Activated naive CD4-positive, alpha-beta T cell treated with anti-CD3 and anti-CD28 coated beads, Interleukin-2, amount 10 ng/mL, durations not matched to agents 7 days and 5 days (primary cell): ENCODE results near the gene CLHC1.
A peak's percentile ranks its signal among the peaks of the same experiment; 100 is the strongest.
"Not testable (repeated sequence)": the region's sequence is repeated elsewhere in the genome, so short reads cannot be mapped to it uniquely, and the experiment has no call there.

Source experiments
- CTCF ChIA-PET: fragments of 350-600 bp; sonication (Branson Sonifier 250); formaldehyde crosslinking; loops from one replicate; lab custom pipeline; 2021; ENCODE audit warnings: antibody characterized with exemption; lab: Charles Lee
- DNase-seq: peaks from one replicate; pipeline ENCODE4 v3.0.0-alpha.2; 2020
- H3K27ac Mint-ChIP-seq: one replicate; pipeline ENCODE4 v1.8.0; 2021; ENCODE audit warnings: mild to moderate bottlenecking, moderate library complexity, mixed read lengths
- H3K27me3 Mint-ChIP-seq: one replicate; pipeline ENCODE4 v1.8.0; 2021; ENCODE audit warnings: mild to moderate bottlenecking, mixed read lengths
- H3K36me3 Mint-ChIP-seq: one replicate; pipeline ENCODE4 v1.8.0; 2021; ENCODE audit warnings: mixed read lengths
- H3K4me1 Mint-ChIP-seq: one replicate; pipeline ENCODE4 v1.8.0; 2021; ENCODE audit warnings: mixed read lengths
- H3K4me3 Mint-ChIP-seq: one replicate; pipeline ENCODE4 v1.8.0; 2021; ENCODE audit warnings: mild to moderate bottlenecking, moderate library complexity, mixed read lengths
- H3K9me3 Mint-ChIP-seq: one replicate; pipeline ENCODE4 v1.8.0; 2021; ENCODE audit warnings: mixed read lengths

Gene CLHC1

DNA sequence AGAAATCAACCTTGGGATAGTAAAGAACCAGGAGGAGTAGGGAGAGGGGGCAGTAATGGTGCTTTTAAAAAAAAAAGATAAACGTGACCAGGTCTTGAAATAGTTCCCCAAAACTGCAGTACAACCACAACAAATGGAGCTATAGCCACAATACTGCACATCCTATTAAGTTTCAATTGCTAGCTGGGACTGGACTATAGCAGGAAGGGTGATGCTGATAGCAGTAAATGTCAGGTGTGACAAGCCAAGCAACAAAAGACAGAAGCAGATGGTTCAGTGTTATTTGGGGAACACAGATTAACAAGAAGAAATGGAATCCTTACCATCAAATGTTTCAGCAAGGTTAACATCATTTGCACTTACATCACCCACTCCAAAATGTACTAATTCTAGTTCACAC, 10.5 kb upstream of the CLHC1 start:
- Mint-ChIP-seq H3K4me1 (peaks cover 5% of the 10 kb centered on the region), H3K36me3 (peaks cover 24% of the 10 kb centered on the region), H3K9me3 (no peaks in the 10 kb centered on the region), H3K27me3 (no peaks in the 10 kb centered on the region), H3K27ac (no peak overlapping the region), H3K4me3 (no peak overlapping the region)
- no peak for DNase-seq
- CTCF ChIA-PET = no interaction called here

- H3K4me1 Mint-ChIP-seq, DNase-seq, CTCF ChIA-PET, H3K27ac Mint-ChIP-seq, H3K27me3 Mint-ChIP-seq, H3K9me3 Mint-ChIP-seq, H3K4me3 Mint-ChIP-seq: not testable (repeated sequence)
- H3K36me3 Mint-ChIP-seq = peaks cover 23% of the 10 kb centered on the region
Measured at GRCh38 chr2:55241582-55241981, 9.5 kb upstream of the CLHC1 start.

DNA sequence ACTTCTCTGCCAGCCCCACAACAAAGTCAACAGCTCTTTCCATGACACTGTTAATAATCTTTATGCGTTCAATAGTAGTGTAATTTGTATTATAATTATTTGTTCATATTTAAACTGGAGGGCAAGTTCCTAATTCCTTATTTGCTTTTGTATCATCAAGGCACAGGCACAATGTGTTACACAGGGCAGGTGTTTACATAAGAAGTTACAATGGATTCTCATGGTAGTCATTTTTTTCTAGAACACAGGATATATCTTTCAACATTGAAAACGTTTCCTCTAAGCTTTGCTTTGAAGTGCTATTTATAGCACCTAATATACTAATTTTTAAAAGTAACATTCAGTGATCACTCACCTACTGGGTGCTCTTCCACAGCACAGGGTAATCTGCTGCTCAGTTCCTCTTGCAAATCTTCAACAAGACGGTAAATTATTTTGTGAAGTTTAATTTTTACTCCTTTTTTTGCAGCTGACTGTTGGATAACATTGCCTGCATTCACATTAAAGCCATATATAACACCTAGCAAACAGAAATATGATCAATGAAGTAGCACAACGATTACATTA, 7.6 kb upstream of the CLHC1 start:
- H3K36me3 Mint-ChIP-seq = peaks cover 39% of the 10 kb centered on the region
- CTCF ChIA-PET = no interaction called here
- no peaks in the 10 kb centered on the region for H3K9me3 Mint-ChIP-seq
- no peak overlapping the region for H3K27ac Mint-ChIP-seq
- DNase-seq = no peak
- H3K4me1 Mint-ChIP-seq = peaks cover 18% of the 10 kb centered on the region
- H3K4me3 Mint-ChIP-seq = no peak overlapping the region
- H3K27me3 Mint-ChIP-seq = no peaks in the 10 kb centered on the region

DNA sequence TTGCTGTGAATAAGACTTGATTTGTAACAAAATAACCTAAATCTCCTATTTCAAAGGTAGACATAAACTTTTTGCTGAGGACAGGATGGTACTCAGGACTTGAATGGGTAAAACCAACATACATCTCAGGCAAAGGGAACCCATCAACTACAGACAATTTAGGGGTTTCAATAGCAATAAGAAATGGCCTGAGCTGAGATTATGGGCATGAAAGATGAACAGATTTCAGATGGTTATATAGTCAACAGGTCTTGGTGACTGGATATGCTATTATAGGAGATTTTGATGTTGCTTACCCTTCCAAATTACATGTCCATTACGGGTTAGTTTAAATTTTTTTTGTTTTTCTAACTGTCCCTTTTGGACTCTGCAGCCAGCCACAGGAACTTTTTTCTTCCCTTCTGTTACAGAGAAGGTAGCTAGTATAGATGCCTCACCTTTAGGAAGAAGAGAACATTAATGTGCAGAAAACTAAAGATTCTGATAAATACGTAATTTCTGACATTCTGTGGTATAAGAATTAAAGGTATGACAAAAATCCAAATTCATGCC, 5.0 kb upstream of the CLHC1 start:
- no peak for DNase-seq
- H3K36me3 Mint-ChIP-seq = peaks cover 46% of the 10 kb centered on the region
- H3K27me3 Mint-ChIP-seq = no peaks in the 10 kb centered on the region
- no peak overlapping the region for H3K4me3 Mint-ChIP-seq
- no peak overlapping the region for H3K27ac Mint-ChIP-seq
- H3K4me1 Mint-ChIP-seq = peaks cover 36% of the 10 kb centered on the region
- H3K9me3 Mint-ChIP-seq = no peaks in the 10 kb centered on the region
- CTCF ChIA-PET = no interaction called here

DNA sequence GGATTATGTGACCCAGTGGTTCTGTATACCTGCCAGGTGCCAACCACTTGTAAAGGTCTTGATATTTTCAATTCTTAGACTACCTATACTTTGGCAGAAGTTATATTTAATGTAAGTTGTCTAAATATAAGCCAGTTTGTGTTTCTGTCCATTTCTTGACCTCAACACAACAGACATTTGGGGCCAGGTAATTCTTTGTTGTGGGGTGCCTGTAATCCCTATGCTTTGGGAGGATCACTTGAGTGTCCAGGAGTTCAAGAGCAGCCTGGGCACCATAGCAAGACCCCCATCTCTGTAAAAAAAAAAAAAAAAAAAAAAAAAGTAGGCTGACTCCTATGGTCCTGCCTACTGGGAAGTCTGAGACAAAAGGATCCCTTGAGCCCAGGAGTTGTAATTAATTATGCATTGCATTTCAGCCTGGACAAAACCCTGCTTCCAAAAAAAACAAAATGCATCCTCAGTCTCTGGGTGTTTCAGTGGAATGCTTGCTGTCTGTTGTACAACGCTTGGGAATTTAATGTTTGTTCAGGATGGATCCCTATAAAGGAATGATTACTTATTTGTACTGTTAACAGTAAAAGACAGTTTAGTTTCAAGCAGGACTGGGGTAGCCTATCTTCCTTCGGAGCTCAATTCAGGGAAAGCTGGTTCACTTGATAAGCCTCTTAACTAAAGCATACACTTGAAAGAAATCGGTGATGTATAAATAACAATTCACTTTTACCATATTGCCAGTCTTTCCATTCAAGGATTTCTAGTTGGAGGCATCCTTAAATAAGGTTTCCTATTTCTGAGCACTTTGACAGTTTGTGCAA, 3.8 kb upstream of the CLHC1 start:
- CTCF ChIA-PET = no interaction called here
- Mint-ChIP-seq H3K9me3 (no peaks in the 10 kb centered on the region), H3K36me3 (peaks cover 48% of the 10 kb centered on the region), H3K4me1 (peaks cover 47% of the 10 kb centered on the region), H3K27ac (peak overlapping the region; percentile 26), H3K27me3 (no peaks in the 10 kb centered on the region), H3K4me3 (no peak overlapping the region)
- no peak for DNase-seq

GRCh38 chr2:55233658-55233940, 1.5 kb upstream of the CLHC1 start:
- Mint-ChIP-seq H3K36me3 (peaks cover 55% of the 10 kb centered on the region), H3K9me3 (no peaks in the 10 kb centered on the region)

GRCh38 chr2:55232863-55233657, 967 bp upstream of the CLHC1 start:
- peak overlapping the region; percentile 94 for H3K27ac Mint-ChIP-seq
- peaks cover 65% of the 10 kb centered on the region for H3K4me1 Mint-ChIP-seq
- H3K27me3 Mint-ChIP-seq = no peaks in the 10 kb centered on the region
- peaks cover 56% of the 10 kb centered on the region for H3K36me3 Mint-ChIP-seq
- CTCF ChIA-PET = no interaction called here
- H3K4me3 Mint-ChIP-seq = peak overlapping the region; percentile 99
- peak; percentile 59 for DNase-seq
- H3K9me3 Mint-ChIP-seq = no peaks in the 10 kb centered on the region

More at GRCh38 chr2:55233658-55233940, 1.5 kb upstream of the CLHC1 start:
- CTCF ChIA-PET = no interaction called here
- no peak for DNase-seq
- Mint-ChIP-seq H3K27ac (peak overlapping the region; percentile 94), H3K4me1 (peaks cover 60% of the 10 kb centered on the region), H3K4me3 (peak overlapping the region; percentile 99), H3K27me3 (no peaks in the 10 kb centered on the region)

DNA sequence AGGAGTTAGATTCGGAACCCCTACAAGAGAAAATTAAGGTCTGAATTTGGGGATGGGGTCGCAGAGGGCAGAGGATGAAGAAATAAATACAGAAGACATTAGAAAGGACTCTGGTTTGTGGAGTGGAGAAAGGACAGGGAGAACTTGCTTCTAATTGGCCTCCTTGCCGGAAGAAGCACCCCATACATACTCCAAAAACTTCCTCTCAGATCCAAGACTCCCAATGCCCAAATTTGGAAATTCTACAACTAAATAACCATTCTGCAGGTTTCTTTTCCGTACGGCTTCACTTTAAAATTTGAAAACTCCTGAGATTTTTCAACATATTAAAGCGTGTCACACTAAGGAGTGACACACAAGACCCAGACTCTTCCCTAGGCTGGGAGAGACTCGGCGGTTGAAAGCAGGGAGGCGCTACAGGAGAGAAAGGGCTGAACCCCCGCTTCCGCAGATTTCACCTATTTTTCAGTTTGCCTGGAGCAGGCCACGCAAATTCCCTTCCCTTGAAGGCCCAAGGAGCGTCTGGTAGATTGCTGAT, 478 bp downstream of the CLHC1 start:
- no peak for DNase-seq
- H3K36me3 Mint-ChIP-seq = peaks cover 60% of the 10 kb centered on the region
- CTCF ChIA-PET = no interaction called here
- peak overlapping the region; percentile 99 for H3K4me3 Mint-ChIP-seq
- H3K4me1 Mint-ChIP-seq = peaks cover 74% of the 10 kb centered on the region
- no peaks in the 10 kb centered on the region for H3K9me3 Mint-ChIP-seq
- no peaks in the 10 kb centered on the region for H3K27me3 Mint-ChIP-seq
- H3K27ac Mint-ChIP-seq = peak overlapping the region; percentile 94

- Mint-ChIP-seq H3K4me3 (peak overlapping the region; percentile 99), H3K27me3 (no peaks in the 10 kb centered on the region), H3K4me1 (peaks cover 72% of the 10 kb centered on the region), H3K36me3 (peaks cover 52% of the 10 kb centered on the region), H3K27ac (no peak overlapping the region), H3K9me3 (no peaks in the 10 kb centered on the region)
- DNase-seq = no peak
- CTCF ChIA-PET = no interaction called here
Measured at GRCh38 chr2:55230551-55230950, 1.5 kb downstream of the CLHC1 start.

- Mint-ChIP-seq H3K4me1 (peaks cover 60% of the 10 kb centered on the region), H3K27me3 (no peaks in the 10 kb centered on the region), H3K36me3 (peaks cover 38% of the 10 kb centered on the region), H3K9me3 (no peaks in the 10 kb centered on the region), H3K4me3 (no peak overlapping the region), H3K27ac (no peak overlapping the region)
- DNase-seq = no peak
- CTCF ChIA-PET = interaction anchor here (0.6 kb wide), 1 partner anchor 322 kb away, joined by 3 read pairs; no protein-coding TSS in a partner anchor
Measured at GRCh38 chr2:55229221-55229620, 2.9 kb downstream of the CLHC1 start.

DNA sequence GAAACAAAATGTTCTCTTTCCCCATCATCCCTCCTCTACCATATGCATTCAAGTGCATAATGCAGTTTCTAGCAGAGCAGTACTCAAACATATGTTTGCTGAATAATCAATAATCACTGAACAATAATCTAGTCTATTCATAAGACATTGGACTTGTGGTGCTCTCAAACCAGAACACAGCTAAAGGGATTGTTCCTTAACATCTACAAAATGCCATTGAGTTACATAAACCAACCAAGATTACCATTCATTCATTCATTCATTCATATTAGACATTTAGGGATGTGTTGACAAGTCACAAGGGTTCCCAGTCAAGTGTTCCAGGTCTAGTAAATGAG, 3.9 kb downstream of the CLHC1 start:
- Mint-ChIP-seq H3K36me3 (peaks cover 30% of the 10 kb centered on the region), H3K4me3 (peak overlapping the region; percentile 27), H3K4me1 (peaks cover 50% of the 10 kb centered on the region), H3K9me3 (no peaks in the 10 kb centered on the region), H3K27ac (peak overlapping the region; percentile 80), H3K27me3 (no peaks in the 10 kb centered on the region)
- DNase-seq = no peak
- CTCF ChIA-PET = no interaction called here

- peak overlapping the region; percentile 27 for H3K4me3 Mint-ChIP-seq
- peaks cover 51% of the 10 kb centered on the region for H3K4me1 Mint-ChIP-seq
- peak overlapping the region; percentile 80 for H3K27ac Mint-ChIP-seq
- H3K27me3 Mint-ChIP-seq, DNase-seq, CTCF ChIA-PET, H3K9me3 Mint-ChIP-seq: not testable (repeated sequence)
- H3K36me3 Mint-ChIP-seq = peaks cover 29% of the 10 kb centered on the region
Measured at GRCh38 chr2:55227437-55228225, 4.5 kb downstream of the CLHC1 start.

DNA sequence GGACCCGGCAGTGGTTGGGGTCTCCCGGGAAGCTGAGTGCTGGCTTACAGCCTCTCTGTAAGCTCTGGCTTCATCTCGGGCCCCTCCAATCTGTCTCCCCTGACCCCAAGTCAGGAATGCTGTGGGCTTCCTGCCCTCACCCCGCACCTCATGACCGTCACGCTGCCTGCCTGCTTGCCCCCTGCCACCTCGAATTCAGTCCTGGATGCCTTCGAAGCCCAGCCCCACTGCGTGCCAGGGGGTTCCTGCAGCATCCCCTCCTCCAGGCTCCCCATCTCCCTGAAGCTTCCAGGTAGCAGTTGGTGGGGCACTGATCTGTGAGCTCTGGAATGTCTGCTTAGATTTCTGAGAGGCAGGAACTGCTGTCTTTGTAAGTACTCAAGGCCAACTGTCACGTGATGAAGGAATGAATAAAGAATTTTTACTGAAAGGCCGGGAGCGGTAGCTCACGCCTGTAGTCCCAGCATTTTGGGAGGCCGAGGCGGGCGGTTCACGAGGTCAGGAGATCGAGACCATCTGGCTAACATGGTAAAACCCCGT, 6.5 kb downstream of the CLHC1 start:
- H3K27ac Mint-ChIP-seq = no peak overlapping the region
- peaks cover 31% of the 10 kb centered on the region for H3K36me3 Mint-ChIP-seq
- peaks cover 54% of the 10 kb centered on the region for H3K4me1 Mint-ChIP-seq
- CTCF ChIA-PET = no interaction called here
- H3K27me3 Mint-ChIP-seq = no peaks in the 10 kb centered on the region
- H3K9me3 Mint-ChIP-seq = no peaks in the 10 kb centered on the region
- H3K4me3 Mint-ChIP-seq = no peak overlapping the region
- DNase-seq = no peak
